Measurements from ENCODE around the gene LRP5.
"Not testable (repeated sequence)": the region's sequence is repeated elsewhere in the genome, so short reads cannot be mapped to it uniquely, and the experiment has no call there.

Gene LRP5

GRCh38 chr11:68398995-68399851 is 86.8 kb downstream of the LRP5 start:
- DNase-seq: no peak

- no peak for DNase-seq
These were observed 87.5 kb downstream of the LRP5 start for GRCh38 chr11:68399916-68400315.

GRCh38 chr11:68400584-68400983 is 88.2 kb downstream of the LRP5 start:
- not testable (repeated sequence) for DNase-seq

GRCh38 chr11:68401856-68402255 is 89.5 kb downstream of the LRP5 start:
- DNase-seq: no peak

- DNase-seq: no peak
These were observed 90.1 kb downstream of the LRP5 start for GRCh38 chr11:68402355-68403031.

GRCh38 chr11:68403424-68403823 is 91.0 kb downstream of the LRP5 start:
- DNase-seq: no peak

- no peak for DNase-seq
These were observed 91.4 kb downstream of the LRP5 start for GRCh38 chr11:68403831-68404230.

GRCh38 chr11:68406324-68407313 is 94.2 kb downstream of the LRP5 start:
- no peak for DNase-seq

- no peak for DNase-seq
These were observed 96.1 kb downstream of the LRP5 start for GRCh38 chr11:68408512-68408911.

- no peak for DNase-seq
These were observed 97.5 kb downstream of the LRP5 start for GRCh38 chr11:68409748-68410344.

- no peak for DNase-seq
These were observed 99.2 kb downstream of the LRP5 start for GRCh38 chr11:68411501-68411991.

GRCh38 chr11:68412593-68413475 is 100.4 kb downstream of the LRP5 start:
- no peak for DNase-seq

GRCh38 chr11:68413591-68413999 is 101.2 kb downstream of the LRP5 start:
- DNase-seq: no peak

GRCh38 chr11:68414496-68415221 is 102.3 kb downstream of the LRP5 start:
- DNase-seq: no peak

GRCh38 chr11:68416070-68416578 is 103.7 kb downstream of the LRP5 start:
- DNase-seq: no peak

- no peak for DNase-seq
These were observed 106.3 kb downstream of the LRP5 start for GRCh38 chr11:68418648-68419047.

- no peak for DNase-seq
These were observed 107.8 kb downstream of the LRP5 start for GRCh38 chr11:68420171-68420570.

- DNase-seq: no peak
These were observed 111.1 kb downstream of the LRP5 start for GRCh38 chr11:68423481-68423880.

GRCh38 chr11:68424101-68424632 is 111.8 kb downstream of the LRP5 start:
- no peak for DNase-seq
